ENCODE results near the gene CASP10.
A peak's percentile ranks its signal among the peaks of the same experiment; 100 is the strongest.

CASP10 gene

GRCh38 chr2:201139836-201140604, 42.9 kb upstream of the CASP10 start:
- no peak overlapping the region for H3K27ac ChIP-seq (replicated peaks)
- no peak for DNase-seq (ENCODE audit: low read depth in 1 of 2, low spot score in 1 of 2)
- H3K4me3 ChIP-seq (replicated peaks; ENCODE audit: insufficient read depth, low read length): no peak overlapping the region

GRCh38 chr2:201144101-201145051, 38.6 kb upstream of the CASP10 start:
- no peak overlapping the region for H3K27ac ChIP-seq (replicated peaks)
- H3K27me3 ChIP-seq (ENCODE audit: insufficient read depth, poor library complexity, severe bottlenecking): no peaks in the 10 kb centered on the region
- no peak for TF ChIP-seq SPI1 (IDR thresholded peaks at IDR 0.05; ENCODE audit: borderline replicate concordance, low read depth)
- no peak for TF ChIP-seq POLR2AphosphoS5 (IDR thresholded peaks at IDR 0.05; ENCODE audit: low read depth)
- TF ChIP-seq REST (IDR thresholded peaks at IDR 0.05; ENCODE audit: insufficient replicate concordance, low read depth): no peak
- no peak for TF ChIP-seq GABPA (IDR thresholded peaks at IDR 0.05; ENCODE audit: low read depth)
- no peak for TF ChIP-seq CTCF (IDR thresholded peaks at IDR 0.05; ENCODE audit: insufficient read depth, low read length)
- no peak for DNase-seq (ENCODE audit: low read depth in 1 of 2, low spot score in 1 of 2)
- H3K4me3 ChIP-seq (replicated peaks; ENCODE audit: insufficient read depth, low read length): no peak overlapping the region

More at GRCh38 chr2:201139836-201140604, 42.9 kb upstream of the CASP10 start:
- no peak for TF ChIP-seq CTCF (IDR thresholded peaks at IDR 0.05; ENCODE audit: insufficient read depth, low read length)
- TF ChIP-seq REST (IDR thresholded peaks at IDR 0.05; ENCODE audit: insufficient replicate concordance, low read depth): no peak
- TF ChIP-seq GABPA (IDR thresholded peaks at IDR 0.05; ENCODE audit: low read depth): no peak
- TF ChIP-seq SPI1 (IDR thresholded peaks at IDR 0.05; ENCODE audit: borderline replicate concordance, low read depth): no peak
- no peak for TF ChIP-seq POLR2AphosphoS5 (IDR thresholded peaks at IDR 0.05; ENCODE audit: low read depth)
- no peaks in the 10 kb centered on the region for H3K27me3 ChIP-seq (ENCODE audit: insufficient read depth, poor library complexity, severe bottlenecking)

- no peaks in the 10 kb centered on the region for H3K27me3 ChIP-seq (ENCODE audit: insufficient read depth, poor library complexity, severe bottlenecking)
- 0 out of 2 replicates have a peak overlapping the region, but pooled peaks have one; percentile 14 for H3K27ac ChIP-seq (replicated peaks)
- TF ChIP-seq POLR2AphosphoS5 (IDR thresholded peaks at IDR 0.05; ENCODE audit: low read depth) (no peak), GABPA (IDR thresholded peaks at IDR 0.05; ENCODE audit: low read depth) (no peak), CTCF (IDR thresholded peaks at IDR 0.05; ENCODE audit: insufficient read depth, low read length) (no peak), REST (IDR thresholded peaks at IDR 0.05; ENCODE audit: insufficient replicate concordance, low read depth) (no peak)
- no peak for DNase-seq (ENCODE audit: low read depth in 1 of 2, low spot score in 1 of 2)
- no peak overlapping the region for H3K4me3 ChIP-seq (replicated peaks; ENCODE audit: insufficient read depth, low read length)
Measured at GRCh38 chr2:201148434-201148990, 34.4 kb upstream of the CASP10 start.
